Stimulated activated CD4-positive, alpha-beta T cell treated with anti-CD3 and anti-CD28 coated beads, Interleukin-2, amount 100 ng/mL, for 48 hours (primary cell): ENCODE measurements around the gene SLC30A9.

ENCODE experiments used
- DNase-seq, 2 donors: peaks; one replicate each; pipeline ENCODE4 v3.0.0-alpha.2; 2020

The SLC30A9 gene

GRCh38 chr4:42008011-42008786, 17.9 kb downstream of the SLC30A9 start:
- DNase-seq = no peak

GRCh38 chr4:42015438-42015837, 25.1 kb downstream of the SLC30A9 start:
- DNase-seq = no peak

- DNase-seq = no peak
Measured at GRCh38 chr4:42018451-42018850, 28.1 kb downstream of the SLC30A9 start.

GRCh38 chr4:42048394-42048793, 58.1 kb downstream of the SLC30A9 start:
- no peak for DNase-seq

- no peak for DNase-seq
Measured at GRCh38 chr4:42050516-42051249, 60.4 kb downstream of the SLC30A9 start.

GRCh38 chr4:42066402-42066801, 76.1 kb downstream of the SLC30A9 start:
- no peak for DNase-seq

GRCh38 chr4:42067264-42067663, 76.9 kb downstream of the SLC30A9 start:
- DNase-seq = no peak

- no peak for DNase-seq
Measured at GRCh38 chr4:42070463-42070862, 80.1 kb downstream of the SLC30A9 start.

- no peak for DNase-seq
Measured at GRCh38 chr4:42074294-42074693, 84.0 kb downstream of the SLC30A9 start.

- DNase-seq = no peak
Measured at GRCh38 chr4:42078184-42078801, 88.0 kb downstream of the SLC30A9 start.

- no peak for DNase-seq
Measured at GRCh38 chr4:42080306-42080705, 90.0 kb downstream of the SLC30A9 start.

- no peak for DNase-seq
Measured at GRCh38 chr4:42083816-42084215, 93.5 kb downstream of the SLC30A9 start.

- DNase-seq = no peak
Measured at GRCh38 chr4:42088386-42088785, 98.1 kb downstream of the SLC30A9 start.

- no peak for DNase-seq
Measured at GRCh38 chr4:42101446-42101975, 111.2 kb downstream of the SLC30A9 start.

- no peak for DNase-seq
Measured at GRCh38 chr4:42104521-42104920, 114.2 kb downstream of the SLC30A9 start.

GRCh38 chr4:42112846-42113245, 122.5 kb downstream of the SLC30A9 start:
- no peak for DNase-seq

- DNase-seq = no peak
Measured at GRCh38 chr4:42119886-42120285, 129.6 kb downstream of the SLC30A9 start.

GRCh38 chr4:42122237-42122636, 131.9 kb downstream of the SLC30A9 start:
- no peak for DNase-seq

GRCh38 chr4:42123071-42123644, 132.8 kb downstream of the SLC30A9 start:
- DNase-seq = no peak

- no peak for DNase-seq
Measured at GRCh38 chr4:42132099-42132498, 141.8 kb downstream of the SLC30A9 start.

- no peak for DNase-seq
Measured at GRCh38 chr4:42133006-42133405, 142.7 kb downstream of the SLC30A9 start.

- no peak for DNase-seq
Measured at GRCh38 chr4:42136371-42136770, 146.0 kb downstream of the SLC30A9 start.
